Measurements from ENCODE around the gene DHCR7.

DHCR7 gene

GRCh38 chr11:71477641-71478527, 29.7 kb upstream of the DHCR7 start:
- no peak for DNase-seq

GRCh38 chr11:71476926-71477640, 28.9 kb upstream of the DHCR7 start:
- DNase-seq: no peak

GRCh38 chr11:71476031-71476430, 27.8 kb upstream of the DHCR7 start:
- no peak for DNase-seq

- DNase-seq: no peak
Measured at GRCh38 chr11:71474771-71475483, 26.7 kb upstream of the DHCR7 start.

- no peak for DNase-seq
Measured at GRCh38 chr11:71474141-71474770, 26.1 kb upstream of the DHCR7 start.

GRCh38 chr11:71473793-71474080, 25.5 kb upstream of the DHCR7 start:
- DNase-seq: no peak

- no peak for DNase-seq
Measured at GRCh38 chr11:71472941-71473792, 25.0 kb upstream of the DHCR7 start.

- no peak for DNase-seq
Measured at GRCh38 chr11:71472357-71472885, 24.2 kb upstream of the DHCR7 start.

- no peak for DNase-seq
Measured at GRCh38 chr11:71470946-71471345, 22.8 kb upstream of the DHCR7 start.

- DNase-seq: no peak
Measured at GRCh38 chr11:71467164-71467563, 19.0 kb upstream of the DHCR7 start.

GRCh38 chr11:71466358-71466757, 18.2 kb upstream of the DHCR7 start:
- DNase-seq: no peak

- no peak for DNase-seq
Measured at GRCh38 chr11:71465054-71465453, 16.9 kb upstream of the DHCR7 start.

- DNase-seq: no peak
Measured at GRCh38 chr11:71463331-71464211, 15.4 kb upstream of the DHCR7 start.

GRCh38 chr11:71462726-71463125, 14.5 kb upstream of the DHCR7 start:
- DNase-seq: no peak

- DNase-seq: no peak
Measured at GRCh38 chr11:71461696-71462095, 13.5 kb upstream of the DHCR7 start.

GRCh38 chr11:71459767-71460320, 11.7 kb upstream of the DHCR7 start:
- DNase-seq: no peak

GRCh38 chr11:71459076-71459766, 11.0 kb upstream of the DHCR7 start:
- DNase-seq: no peak

- no peak for DNase-seq
Measured at GRCh38 chr11:71458146-71459070, 10.2 kb upstream of the DHCR7 start.

GRCh38 chr11:71456831-71457230, 8.6 kb upstream of the DHCR7 start:
- DNase-seq: no peak

Measured in activated T-cell treated with anti-CD3 and anti-CD28 coated beads, Interleukin-2, amount 50 U/mL, for 1 hour (primary cell).